ENCODE measurements around the gene CHERP. TPM values are rescaled to one million over a fixed set of nuclear protein-coding genes. Genes with fewer than 3 reads are reported as not detected.

CHERP gene
- total and polyA plus RNA-seq, 2 of the 13 experiments (the other 11 are each of a cell fraction or from before 2014, with no cell fraction given), result 4.3 to 5.4 TPM

DNA sequence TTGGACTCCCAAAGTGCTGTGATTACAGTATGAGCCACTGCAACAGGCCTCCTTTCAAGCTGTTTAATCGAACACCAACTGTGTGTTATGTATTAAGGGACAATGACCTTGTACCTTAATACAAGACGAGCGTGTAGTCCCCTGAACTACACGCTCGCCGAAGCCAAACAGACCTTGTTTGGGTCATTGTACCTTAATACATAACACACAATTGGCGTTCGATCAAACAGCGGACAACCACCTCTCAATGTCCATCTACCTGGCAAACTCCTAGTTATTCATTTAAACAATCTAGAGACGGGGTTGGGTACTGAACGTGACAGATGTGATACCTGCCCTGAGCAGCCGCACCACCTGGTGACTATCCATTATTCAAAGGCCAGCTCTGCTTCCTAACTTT is 1.3 kb downstream of the CHERP start:
- Histone ChIP-seq H3K4me2 (ENCODE audit: low read depth, low read length) (peak overlapping the region; percentile 85), H3K9me3 (ENCODE audit: low read length) (no peaks in the 10 kb centered on the region), H2AFZ (ENCODE audit: low read length) (no peak overlapping the region), H3K79me2 (ENCODE audit: insufficient read depth, low read length) (peaks cover 65% of the 10 kb centered on the region), H3K4me3 (replicated peaks in 1 of 3; ENCODE audit: insufficient read depth in 1 of 3, low read depth in 2 of 3, low read length in 3 of 3) (peak overlapping the region; percentile 86 to 99 (median 96)), H3K27ac (ENCODE audit: extremely low read length, insufficient read depth, low read length) (peak overlapping the region; percentile 87), H3K36me3 (replicated peaks in 1 of 2; ENCODE audit: control insufficient read depth in 1 of 2, insufficient read depth in 2 of 2, low read length in 2 of 2) (peaks cover 15 to 32% of the 10 kb centered on the region in 2 experiments), H3K4me1 (ENCODE audit: insufficient read depth, low read length) (peaks cover 32% of the 10 kb centered on the region), H4K20me1 (ENCODE audit: insufficient read depth, low read length) (peaks cover 23% of the 10 kb centered on the region), H3K9ac (ENCODE audit: insufficient read depth, low read depth, low read length) (peak overlapping the region; percentile 96; the same call in 1 of the 2 replicates), H3K27me3 (ENCODE audit: control insufficient read depth in 1 of 2, insufficient read depth in 2 of 2, low read length in 2 of 2) (no peaks in the 10 kb centered on the region; a peak in 1 of 5 replicates)
- intact Hi-C loops (cut with micrococcal nuclease; ENCODE audit: unreplicated experiment), result no loop called here
- ChIA-PET POLR2A (no interaction called here), CTCF (ENCODE audit: low intra/inter-chr PET ratio, low total read pairs) (no interaction called here)
- in situ Hi-C loops (cut with HindIII; ENCODE audit: extremely low pct_ligation_motif_present, low pct_unique_long_range_greater_than_20kb), result no loop called here
- BruUV-seq (replicated peaks), result no TSS peak
- 5% methylated on average over 12 of the region's 12 CpGs for WGBS (ENCODE audit: low lambda C conversion rate)
- FAIRE-seq, result peak; percentile 50
- TF ChIP-seq RNF2 (conservative IDR thresholded peaks at IDR 0.05; ENCODE audit: low read depth) (no peak), FOSL2 (CRISPR knock-in tag; IDR thresholded peaks at IDR 0.05) (no peak), ZNF713 (CRISPR knock-in tag; IDR thresholded peaks at IDR 0.05) (no peak), PRMT3 (CRISPR knock-in tag; IDR thresholded peaks at IDR 0.05; ENCODE audit: borderline replicate concordance, low read depth) (no peak), PHF21A (CRISPR knock-in tag; IDR thresholded peaks at IDR 0.05) (0 out of 2 replicates have a peak, but pooled peaks have one; percentile 16), HMG20A (CRISPR knock-in tag; IDR thresholded peaks at IDR 0.05; ENCODE audit: borderline replicate concordance) (no peak), SAP130 (CRISPR knock-in tag; IDR thresholded peaks at IDR 0.05; ENCODE audit: low read depth) (peak; percentile 16; the same call in 1 of the 2 replicates), RBM22 (optimal IDR thresholded peaks at IDR 0.05; ENCODE audit: low read length) (no peak)
- TF ChIP-seq, protein P1, sequence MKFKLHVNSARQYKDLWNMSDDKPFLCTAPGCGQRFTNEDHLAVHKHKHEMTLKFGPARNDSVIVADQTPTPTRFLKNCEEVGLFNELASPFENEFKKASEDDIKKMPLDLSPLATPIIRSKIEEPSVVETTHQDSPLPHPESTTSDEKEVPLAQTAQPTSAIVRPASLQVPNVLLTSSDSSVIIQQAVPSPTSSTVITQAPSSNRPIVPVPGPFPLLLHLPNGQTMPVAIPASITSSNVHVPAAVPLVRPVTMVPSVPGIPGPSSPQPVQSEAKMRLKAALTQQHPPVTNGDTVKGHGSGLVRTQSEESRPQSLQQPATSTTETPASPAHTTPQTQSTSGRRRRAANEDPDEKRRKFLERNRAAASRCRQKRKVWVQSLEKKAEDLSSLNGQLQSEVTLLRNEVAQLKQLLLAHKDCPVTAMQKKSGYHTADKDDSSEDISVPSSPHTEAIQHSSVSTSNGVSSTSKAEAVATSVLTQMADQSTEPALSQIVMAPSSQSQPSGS (CRISPR knock-in tag; IDR thresholded peaks at IDR 0.05), result no peak
- TF ChIP-seq, protein P2, sequence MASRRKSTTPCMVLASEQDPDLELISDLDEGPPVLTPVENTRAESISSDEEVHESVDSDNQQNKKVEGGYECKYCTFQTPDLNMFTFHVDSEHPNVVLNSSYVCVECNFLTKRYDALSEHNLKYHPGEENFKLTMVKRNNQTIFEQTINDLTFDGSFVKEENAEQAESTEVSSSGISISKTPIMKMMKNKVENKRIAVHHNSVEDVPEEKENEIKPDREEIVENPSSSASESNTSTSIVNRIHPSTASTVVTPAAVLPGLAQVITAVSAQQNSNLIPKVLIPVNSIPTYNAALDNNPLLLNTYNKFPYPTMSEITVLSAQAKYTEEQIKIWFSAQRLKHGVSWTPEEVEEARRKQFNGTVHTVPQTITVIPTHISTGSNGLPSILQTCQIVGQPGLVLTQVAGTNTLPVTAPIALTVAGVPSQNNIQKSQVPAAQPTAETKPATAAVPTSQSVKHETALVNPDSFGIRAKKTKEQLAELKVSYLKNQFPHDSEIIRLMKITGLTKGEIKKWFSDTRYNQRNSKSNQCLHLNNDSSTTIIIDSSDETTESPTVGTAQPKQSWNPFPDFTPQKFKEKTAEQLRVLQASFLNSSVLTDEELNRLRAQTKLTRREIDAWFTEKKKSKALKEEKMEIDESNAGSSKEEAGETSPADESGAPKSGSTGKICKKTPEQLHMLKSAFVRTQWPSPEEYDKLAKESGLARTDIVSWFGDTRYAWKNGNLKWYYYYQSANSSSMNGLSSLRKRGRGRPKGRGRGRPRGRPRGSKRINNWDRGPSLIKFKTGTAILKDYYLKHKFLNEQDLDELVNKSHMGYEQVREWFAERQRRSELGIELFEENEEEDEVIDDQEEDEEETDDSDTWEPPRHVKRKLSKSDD (CRISPR knock-in tag; IDR thresholded peaks at IDR 0.05; ENCODE audit: low read depth), result no peak
- TF ChIP-seq, protein P3, sequence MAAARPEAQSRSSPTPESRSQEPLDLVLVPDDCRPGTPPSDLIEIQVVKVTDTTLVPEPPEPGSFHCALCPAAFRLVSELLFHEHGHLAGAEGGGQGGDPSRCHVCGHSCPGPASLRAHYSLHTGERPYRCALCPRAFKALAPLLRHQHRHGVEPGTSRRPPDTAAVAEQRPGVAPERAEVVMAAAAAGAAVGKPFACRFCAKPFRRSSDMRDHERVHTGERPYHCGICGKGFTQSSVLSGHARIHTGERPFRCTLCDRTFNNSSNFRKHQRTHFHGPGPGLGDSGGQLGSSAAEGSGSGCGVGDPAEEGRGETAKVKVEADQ (CRISPR knock-in tag; IDR thresholded peaks at IDR 0.05; ENCODE audit: borderline replicate concordance), result no peak
- TF ChIP-seq, protein P4, sequence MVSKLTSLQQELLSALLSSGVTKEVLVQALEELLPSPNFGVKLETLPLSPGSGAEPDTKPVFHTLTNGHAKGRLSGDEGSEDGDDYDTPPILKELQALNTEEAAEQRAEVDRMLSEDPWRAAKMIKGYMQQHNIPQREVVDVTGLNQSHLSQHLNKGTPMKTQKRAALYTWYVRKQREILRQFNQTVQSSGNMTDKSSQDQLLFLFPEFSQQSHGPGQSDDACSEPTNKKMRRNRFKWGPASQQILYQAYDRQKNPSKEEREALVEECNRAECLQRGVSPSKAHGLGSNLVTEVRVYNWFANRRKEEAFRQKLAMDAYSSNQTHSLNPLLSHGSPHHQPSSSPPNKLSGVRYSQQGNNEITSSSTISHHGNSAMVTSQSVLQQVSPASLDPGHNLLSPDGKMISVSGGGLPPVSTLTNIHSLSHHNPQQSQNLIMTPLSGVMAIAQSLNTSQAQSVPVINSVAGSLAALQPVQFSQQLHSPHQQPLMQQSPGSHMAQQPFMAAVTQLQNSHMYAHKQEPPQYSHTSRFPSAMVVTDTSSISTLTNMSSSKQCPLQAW (CRISPR knock-in tag; IDR thresholded peaks at IDR 0.05), result 0 out of 2 replicates have a peak, but pooled peaks have one; percentile 31
- ATAC-seq, result peak; percentile 29
- DNase-seq (ENCODE audit: low spot score), result peak; percentile 35

Data from HepG2 (cell line).